M059J (cell line): ENCODE results near the gene CRTC1. TPM values are rescaled to one million over a fixed set of nuclear protein-coding genes. Genes with fewer than 3 reads are reported as not detected.

Experiments
- DNase-seq: peaks from one replicate; pipeline ENCODE4 v3.0.0-alpha.2; 2012; ENCODE audit warnings: low read depth
- total RNA-seq: library from RNA; depleted of rRNA; stranded (reverse); fragments of >200 nt; shearing (Covaris generic); gene quantifications from 2 replicates; pipeline ENCODE4 v1.2.3, GENCODE V29; 2014

Gene CRTC1
- total RNA-seq, 1 experiment from 2014 or later: 2.8 TPM

GRCh38 chr19:18781885-18782527, 98.5 kb downstream of the CRTC1 start:
- no peak for DNase-seq

GRCh38 chr19:18782559-18783225, 99.2 kb downstream of the CRTC1 start:
- no peak for DNase-seq

GRCh38 chr19:18783958-18784785, 100.7 kb downstream of the CRTC1 start:
- no peak for DNase-seq

GRCh38 chr19:18784786-18785120, 101.3 kb downstream of the CRTC1 start:
- no peak for DNase-seq

- peak; percentile 33 for DNase-seq
These were observed 102.0 kb downstream of the CRTC1 start for GRCh38 chr19:18785179-18786124.

GRCh38 chr19:18788529-18789421, 105.3 kb downstream of the CRTC1 start:
- DNase-seq: no peak

GRCh38 chr19:18789422-18789869, 106.0 kb downstream of the CRTC1 start:
- DNase-seq: no peak

GRCh38 chr19:18789883-18790565, 106.5 kb downstream of the CRTC1 start:
- DNase-seq: no peak

- DNase-seq: no peak
These were observed 107.3 kb downstream of the CRTC1 start, which contains the start of gene COMP for GRCh38 chr19:18790566-18791314. COMP (minus strand) TSS chr19:18791305; CDS start chr19:18791269, 36 bp downstream.

GRCh38 chr19:18791315-18791678, 107.8 kb downstream of the CRTC1 start:
- DNase-seq: no peak

GRCh38 chr19:18792661-18793060, 109.2 kb downstream of the CRTC1 start:
- DNase-seq: no peak

- no peak for DNase-seq
These were observed 109.9 kb downstream of the CRTC1 start for GRCh38 chr19:18793144-18794028.

GRCh38 chr19:18794029-18794313, 110.5 kb downstream of the CRTC1 start:
- no peak for DNase-seq

- DNase-seq: no peak
These were observed 111.2 kb downstream of the CRTC1 start for GRCh38 chr19:18794692-18795091.

- peak; percentile 41 for DNase-seq
These were observed 112.1 kb downstream of the CRTC1 start for GRCh38 chr19:18795540-18795939.

GRCh38 chr19:18796239-18796638, 112.8 kb downstream of the CRTC1 start:
- peak; percentile 66 for DNase-seq

GRCh38 chr19:18798384-18799352, 115.2 kb downstream of the CRTC1 start:
- no peak for DNase-seq
